HG02642 (cell line): ENCODE results near the gene TMPRSS13.

Source experiments
- ATAC-seq: cut with Tn5 transposase; IDR thresholded peaks from one replicate; pipeline ENCODE4 v1.9.1; 2021; ENCODE audit warnings: mild to moderate bottlenecking; ENCODE audit not compliant: unreplicated experiment, poor library complexity

The TMPRSS13 gene

DNA sequence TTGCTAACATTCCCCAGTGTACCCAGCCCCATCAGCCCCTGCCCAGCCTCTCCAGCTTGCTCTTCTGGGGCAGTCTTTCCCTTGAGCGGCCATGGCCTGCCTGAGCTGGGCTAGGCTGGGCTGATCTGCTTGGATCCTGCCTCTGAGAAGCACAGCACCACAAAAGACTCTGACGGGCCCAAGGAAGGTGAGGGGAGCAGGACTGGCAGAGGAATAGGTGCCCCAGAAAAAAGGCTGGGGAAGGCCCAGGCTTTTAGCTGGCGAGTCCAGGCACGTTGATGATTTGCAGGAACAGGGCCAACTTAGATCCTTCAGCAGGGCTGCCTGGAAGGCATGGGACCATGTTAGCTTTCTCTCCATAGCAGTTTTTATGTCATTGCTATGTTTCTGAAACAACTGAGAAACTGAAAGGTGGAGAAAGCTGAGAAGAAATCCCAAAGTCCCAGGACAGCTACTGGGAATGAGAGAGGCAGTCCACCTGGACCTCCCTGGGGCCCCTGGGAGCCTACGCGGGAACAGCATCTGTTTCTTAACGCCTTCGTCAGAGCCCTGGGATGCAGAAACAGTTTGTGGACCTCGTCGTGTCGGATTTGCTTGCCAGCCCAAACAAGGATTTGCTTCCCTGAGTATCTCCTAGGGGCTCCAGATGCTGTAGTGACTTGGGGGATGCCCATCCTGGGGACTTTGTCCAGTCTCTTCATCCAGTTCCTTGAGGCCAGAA lies 28.3 kb downstream of the TMPRSS13 start:
- ATAC-seq, result no peak

DNA sequence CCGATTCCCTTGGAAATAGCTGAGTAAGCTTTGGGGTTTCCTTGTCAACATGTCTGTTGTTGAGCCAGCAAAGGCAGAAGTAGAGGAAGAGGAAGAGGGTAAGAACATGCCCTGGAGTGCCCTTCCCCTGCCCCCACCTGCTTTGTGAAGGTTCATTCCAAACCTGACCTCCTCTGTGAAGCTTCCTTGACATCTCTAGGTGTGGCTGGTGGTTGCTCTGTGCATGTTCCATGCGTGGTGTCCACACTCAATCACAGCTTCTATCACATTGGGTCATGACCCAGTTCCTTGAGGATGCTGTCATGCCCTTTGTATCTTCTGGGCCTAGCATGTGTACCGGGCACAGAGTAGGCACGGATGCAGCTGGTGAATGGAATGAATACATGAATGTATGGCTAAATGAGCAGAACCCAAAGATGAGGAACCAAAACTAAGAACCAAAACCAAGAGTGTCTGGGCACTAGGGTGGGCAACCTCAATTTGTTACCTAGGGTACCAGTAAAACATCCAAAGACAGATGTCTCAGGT lies 29.0 kb downstream of the TMPRSS13 start:
- ATAC-seq, result no peak

DNA sequence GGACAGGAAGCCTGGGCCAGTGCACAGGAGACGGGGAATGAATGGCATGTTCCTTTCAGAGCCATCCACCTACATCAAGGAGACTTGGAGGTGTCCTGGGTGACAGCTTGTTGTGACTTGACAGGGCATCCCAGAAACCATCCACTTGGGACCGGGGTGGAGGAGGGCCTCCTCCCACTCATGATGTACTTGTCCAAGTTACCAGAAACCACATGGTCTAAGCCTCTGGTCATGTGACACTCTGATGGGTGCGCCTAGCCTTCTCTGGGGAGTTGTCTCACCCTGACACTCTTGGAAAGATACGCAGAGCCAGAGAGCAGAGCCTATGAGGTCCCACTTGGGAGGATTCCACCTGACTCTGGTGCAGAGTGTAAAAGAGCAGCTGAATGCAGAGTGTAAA lies 31.1 kb downstream of the TMPRSS13 start:
- no peak for ATAC-seq

DNA sequence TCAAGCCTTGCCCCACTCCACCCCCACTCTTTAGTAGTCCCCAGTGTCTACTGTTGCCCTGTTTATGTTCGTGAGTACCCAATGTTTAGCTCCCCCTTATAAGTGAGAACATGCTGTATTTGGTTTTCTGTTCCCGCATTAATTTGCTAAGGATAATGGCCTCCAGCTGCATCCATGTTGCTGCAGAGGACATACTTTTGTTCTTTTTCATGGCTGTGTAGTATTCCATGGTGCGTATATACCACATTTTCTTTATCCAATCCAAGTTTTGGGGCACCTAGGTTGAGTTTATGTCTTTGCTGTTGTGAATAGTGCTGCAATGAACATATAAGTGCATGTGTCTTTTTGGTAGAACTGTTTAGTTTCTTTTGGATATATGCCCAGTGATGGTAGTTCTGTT lies 36.6 kb downstream of the TMPRSS13 start:
- ATAC-seq, result no peak

DNA sequence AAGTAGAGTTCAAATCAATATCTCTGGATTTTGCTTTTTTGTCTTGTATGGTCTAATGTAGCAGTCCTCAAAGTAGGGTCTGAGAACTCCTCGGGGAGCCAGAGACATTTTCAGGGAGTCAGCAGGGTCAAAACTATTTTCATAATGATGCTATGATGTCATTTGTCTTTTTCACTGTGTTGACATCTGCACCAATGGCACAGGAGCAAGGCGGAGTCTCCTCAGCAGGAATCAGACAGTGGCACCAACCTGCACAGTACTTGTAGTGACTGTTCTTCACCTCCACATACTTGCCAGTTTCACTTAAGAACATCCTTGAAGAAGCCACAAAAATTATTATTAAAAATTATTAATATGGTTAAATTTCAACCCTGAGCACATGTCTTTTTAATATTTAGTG lies 37.8 kb downstream of the TMPRSS13 start:
- ATAC-seq, result no peak

DNA sequence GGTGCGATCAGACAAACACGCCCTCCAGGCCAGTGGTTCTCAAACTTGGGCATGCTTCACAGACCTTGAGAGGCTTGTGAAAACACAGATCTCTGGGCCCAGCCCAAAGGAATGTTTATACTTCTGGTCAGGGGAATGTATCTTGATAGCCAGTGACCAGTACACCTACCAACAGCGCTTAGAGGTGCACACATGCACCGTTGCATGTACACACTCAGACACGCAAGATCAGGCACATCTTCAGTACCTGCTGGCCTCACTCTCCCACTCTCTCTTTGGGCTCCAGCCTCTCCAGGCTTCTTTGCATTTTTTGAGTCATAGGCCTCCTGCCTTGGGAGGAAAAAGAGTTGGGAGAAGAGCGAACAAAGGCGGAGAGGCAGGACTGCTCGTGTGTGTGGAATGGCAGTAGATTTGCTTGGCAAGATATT lies 41.0 kb downstream of the TMPRSS13 start:
- ATAC-seq, result no peak

DNA sequence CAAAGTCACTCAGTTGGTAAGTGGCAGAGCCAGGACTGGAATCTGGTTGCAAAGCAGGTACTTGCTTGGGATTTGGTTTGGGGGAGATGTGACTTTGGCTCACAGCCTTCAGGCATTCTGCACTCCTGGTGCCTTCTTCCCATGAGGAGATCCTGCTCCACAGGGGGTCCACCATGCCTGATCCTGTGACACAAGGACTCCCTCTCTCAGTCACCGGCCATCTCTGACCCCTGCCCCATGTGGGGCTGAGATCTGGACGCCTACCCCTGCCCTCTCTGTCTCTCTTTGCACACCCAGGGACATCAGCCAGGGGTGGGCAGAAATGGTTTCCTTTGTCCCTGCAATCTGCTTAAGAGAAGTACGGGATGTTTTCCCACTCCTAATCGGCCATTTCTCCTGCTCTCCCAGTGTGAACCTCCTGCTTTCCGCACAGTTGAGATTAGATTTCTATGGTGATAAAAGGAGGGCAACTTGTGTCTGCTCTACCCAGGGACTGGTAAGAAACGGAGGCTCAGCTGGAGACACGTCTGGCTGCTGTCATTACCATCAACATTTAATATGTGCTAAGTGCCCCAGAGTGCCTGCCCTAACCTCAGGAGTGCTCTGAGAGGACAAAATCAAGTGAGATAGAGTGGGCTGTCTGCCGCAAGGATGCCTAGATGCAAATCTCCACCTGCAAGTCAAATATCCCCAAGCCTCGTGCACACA lies 41.6 kb downstream of the TMPRSS13 start:
- ATAC-seq, result no peak

DNA sequence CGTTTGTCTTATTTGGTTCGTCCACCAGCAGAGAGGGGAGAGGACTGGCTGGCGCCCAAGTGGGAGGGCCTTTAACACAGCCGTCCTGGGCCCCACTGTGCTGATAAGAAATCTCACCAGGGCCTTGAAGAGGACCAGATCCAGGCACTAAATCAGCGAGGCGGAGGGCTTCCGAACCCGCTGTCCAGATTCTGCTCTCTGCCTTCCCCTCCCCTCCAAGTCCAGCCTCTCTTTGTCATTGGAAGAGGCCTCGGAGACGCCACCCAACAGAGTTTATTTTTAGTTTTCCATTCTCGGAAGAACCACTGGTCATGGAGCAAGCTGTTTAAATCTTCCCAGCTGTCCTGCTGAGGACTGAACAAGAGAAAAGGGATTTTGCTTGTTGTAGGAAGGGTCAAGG lies 43.4 kb downstream of the TMPRSS13 start:
- ATAC-seq, result no peak

DNA sequence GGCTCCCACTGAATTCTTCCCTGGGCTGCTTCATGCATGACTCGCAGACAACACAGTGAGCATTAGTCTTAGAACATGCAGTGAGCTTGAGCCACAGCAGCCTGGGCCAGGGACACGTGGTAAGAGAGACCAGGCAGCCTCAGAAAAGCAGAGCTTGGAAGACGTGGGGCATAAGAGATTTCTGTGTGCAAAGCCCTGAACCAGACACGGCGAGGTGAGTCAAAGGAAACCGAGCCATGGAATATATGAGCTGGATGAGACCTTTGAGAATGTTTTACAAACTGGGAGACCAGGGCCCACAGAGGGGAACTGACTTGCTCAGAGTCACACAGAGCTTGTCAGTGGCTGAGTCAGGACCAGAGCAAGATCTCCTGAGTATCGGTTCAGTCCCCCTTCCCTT lies 44.2 kb downstream of the TMPRSS13 start:
- ATAC-seq, result no peak

DNA sequence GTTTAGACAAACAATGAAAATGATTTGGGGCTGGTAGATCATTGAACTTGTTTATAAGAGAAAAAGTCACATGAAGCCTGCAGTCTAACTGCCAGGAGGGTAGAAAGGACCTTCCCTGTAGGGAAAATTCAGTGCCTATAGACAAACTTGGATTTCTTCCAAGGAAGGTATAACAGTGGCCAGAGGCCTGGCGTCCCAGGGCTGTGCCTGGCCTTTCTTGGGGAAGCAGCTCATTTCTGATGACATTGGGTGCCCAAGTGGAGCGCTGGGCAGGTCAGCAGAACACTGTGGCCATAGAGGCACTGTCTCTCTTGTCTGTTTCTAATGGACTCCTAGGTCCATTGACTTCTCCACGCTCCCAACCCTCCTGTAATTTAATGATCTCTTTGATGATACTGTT lies 46.1 kb downstream of the TMPRSS13 start:
- no peak for ATAC-seq

DNA sequence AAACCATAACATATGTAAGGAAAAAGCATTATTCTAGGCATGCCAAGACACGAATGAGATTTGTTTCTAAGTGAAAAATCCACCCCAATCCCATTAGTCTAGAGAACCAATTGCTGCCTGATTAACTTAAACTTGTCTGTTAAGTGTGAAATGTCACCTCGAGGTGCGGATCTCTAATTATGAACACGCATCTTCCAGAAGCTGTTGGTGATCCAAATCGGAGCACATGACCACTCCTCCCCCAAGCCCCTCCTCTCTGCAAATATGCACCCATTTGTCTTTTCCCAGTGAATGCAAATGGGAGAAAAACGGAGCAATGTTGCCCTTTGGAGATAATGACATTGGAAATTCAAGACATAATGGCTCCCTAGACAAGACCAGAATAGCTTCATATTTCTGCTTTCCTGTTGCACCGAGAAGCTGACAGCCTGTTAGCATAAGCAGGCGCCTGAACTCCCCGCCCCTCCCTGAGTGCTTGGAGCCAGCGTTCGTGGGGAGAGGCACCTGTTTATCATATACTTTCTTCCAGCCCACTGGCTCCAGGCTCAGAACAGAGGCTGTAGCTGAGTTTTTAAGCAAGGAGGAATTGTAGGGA lies 46.8 kb downstream of the TMPRSS13 start:
- ATAC-seq, result no peak

DNA sequence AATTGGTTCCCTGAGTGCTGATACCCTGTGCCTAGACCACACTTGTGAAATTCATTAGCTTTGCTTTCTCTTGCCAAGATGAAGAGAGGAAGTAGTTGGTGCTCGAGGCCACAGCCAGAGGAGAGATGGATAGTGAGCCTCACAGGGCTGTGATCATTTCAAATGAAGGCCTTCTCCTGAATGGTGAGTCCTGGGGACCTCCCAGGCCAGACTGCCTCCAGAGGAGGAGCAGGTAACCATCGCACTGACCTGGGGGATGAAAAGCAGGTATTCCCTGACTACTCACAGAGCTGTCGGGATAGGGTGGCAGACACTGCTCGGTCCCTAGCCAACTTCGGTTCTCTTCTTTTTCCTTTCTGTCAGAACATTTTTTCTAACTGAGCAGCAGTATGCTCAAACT lies 48.0 kb downstream of the TMPRSS13 start:
- no peak for ATAC-seq

DNA sequence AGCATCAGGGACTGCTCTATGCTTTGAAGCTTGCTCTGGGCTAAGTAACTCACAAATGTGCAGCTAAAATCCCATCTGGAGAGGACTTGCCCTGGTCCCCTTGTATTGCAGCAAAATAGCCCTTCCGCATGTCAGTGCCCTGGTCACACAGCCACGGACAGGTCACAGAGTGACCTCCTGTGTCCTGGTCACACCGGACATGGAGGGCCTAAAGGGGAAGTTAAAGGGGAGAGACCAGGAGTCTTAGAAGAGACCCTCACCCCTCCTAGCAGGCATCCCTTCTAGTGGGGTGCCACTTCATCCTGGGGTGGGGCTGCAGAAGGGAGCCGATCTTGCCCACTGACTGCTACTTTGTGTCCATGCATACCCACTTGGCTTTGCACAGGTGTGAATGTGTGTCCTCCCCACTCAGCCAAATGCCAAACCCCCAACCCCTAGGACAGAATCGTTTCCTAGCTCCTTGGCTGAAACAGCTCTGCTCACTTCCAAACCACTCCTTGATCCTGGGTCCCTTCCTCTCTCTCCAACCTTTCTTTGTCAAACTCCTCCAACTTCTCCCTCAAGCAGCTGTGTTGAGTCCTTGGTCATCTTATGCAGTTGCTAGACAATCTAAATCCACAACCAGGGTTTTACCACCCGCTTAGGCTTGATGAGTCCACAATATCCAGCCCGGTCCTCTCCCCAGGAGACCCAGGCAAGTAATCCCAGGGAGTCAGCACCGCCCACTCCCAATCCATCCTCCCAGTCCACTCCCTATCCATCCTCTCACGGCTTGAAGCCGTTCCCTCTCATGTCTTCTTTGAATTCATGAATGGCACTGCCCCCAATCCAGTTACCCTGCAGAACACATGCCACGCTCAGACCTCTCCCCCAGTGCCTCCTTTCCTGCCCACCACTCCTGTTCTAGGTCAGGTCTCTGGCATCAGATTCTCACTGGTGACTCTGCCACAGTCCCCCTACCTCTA lies 49.4 kb downstream of the TMPRSS13 start:
- ATAC-seq, result no peak

DNA sequence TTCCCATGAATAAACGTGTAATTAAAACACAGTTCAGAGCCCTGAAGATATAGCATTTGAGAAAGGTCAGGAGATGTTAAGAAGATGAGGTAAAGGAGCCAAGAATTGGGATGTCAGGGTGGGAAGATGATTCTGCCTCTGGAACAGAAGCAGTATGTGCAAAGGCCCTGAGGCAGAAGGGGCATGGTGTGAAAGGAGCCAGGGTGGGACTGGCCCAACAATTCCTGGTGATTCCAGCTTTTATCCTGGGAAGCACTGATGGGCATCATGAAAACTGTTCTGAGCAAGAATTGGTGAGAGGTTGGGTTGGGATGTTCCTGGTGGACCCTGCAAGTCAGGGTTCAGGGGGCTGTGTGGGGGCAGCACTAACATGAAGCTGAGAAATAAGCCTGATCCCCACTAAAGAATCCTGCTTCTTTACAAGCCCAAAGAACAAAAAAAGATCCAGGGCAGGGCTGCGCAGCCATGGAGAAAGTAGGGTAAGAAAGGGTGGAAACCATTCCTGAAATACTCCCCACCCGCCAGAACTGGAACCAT lies 50.2 kb downstream of the TMPRSS13 start:
- no peak for ATAC-seq

DNA sequence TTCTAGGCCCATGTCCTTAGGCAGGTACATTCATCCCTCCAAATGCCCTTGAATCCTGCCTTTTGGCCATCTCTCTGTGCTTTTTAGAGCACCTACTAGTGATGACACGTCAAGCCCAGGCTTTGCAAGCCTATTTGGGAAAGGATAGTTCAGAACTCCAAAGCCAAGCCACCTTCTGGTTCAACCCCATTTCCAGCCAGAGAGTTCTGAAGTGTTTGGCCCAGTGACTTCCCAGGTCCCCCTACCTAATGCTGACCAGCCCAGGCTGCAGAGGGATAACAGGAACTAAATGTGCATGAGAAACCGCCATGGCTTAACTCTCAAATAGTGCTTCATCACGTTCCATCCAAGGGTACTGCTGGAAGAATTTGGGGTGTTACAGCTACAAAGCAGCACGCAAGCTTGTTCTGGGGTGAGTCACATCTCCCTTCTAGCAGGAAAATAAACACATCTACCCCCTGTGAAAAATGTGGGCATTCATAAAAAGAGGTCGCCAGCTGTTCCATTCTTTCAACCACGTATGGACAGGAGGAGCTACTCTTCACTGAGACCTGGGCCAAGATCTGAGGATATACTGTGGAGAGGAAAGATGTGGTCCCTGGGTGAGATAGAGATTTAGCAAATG lies 50.8 kb downstream of the TMPRSS13 start:
- no peak for ATAC-seq

DNA sequence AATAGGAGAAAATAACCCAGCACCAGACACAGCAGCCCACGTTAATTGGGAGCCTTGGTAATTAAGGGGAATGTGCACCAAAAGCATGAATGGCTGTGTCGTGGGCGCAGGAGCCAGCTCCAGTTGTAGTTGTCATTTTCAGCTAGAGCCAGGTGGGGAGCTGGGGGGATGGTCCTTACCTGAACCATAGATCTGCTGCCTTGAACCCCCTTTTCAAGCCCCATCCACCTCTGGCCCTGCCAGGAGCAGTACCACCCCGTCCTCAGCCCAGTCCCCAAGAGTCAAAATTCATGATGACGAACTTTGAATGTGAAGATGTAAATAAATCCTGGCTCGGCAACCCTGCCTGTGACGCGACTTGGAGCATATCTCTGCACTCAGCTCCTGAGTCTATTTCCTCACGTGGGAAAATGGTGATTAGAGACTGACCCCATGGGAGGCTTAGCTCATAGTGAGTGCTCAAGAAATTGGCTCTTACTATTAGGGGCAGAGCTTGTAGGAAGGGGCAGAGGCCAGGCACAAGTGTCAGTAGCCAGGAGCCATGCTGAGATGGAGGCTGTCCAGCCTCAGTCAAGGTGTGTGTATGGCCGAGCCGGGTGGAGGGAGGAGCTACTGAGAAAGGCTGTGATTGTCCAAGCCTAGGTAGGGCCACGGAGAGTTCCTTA lies 52.0 kb downstream of the TMPRSS13 start:
- no peak for ATAC-seq

DNA sequence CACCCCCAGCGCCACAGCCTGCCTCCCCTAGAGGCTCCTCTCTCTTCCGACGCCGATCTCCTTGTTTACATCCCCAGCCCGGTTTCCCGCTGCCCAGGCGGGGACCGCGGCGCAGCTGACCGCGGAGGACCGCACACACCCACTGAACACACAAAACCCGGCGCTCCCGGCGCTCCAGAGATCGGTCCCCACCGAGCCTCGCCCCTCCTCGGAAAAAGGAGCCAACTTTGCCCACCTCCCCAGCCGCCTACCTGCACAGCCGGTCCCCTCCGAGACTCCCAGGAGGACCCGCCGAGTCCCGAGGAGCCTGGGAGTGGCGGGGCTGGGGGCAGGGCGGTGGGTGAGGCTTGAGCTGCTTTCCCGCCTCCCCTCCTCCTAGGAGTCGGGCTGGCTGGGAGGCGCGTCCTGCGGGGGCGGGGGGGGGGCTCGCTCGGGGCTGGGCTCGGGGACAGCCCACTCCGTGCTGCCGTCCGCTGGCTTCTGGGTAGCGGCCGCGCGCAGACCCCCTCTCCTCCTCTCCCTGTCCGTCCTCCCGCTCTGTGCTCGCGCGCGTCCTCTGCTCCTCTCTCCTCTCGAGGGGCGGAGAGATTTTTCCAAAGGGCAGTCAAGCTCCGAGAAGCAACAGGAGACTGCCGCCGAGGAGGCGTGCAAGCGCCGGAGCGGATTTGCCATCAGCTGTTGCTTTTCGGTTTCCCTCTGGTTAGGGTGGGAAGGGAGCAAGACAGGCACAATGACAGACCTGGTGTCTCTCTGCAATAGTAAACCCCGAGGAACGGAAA lies 52.7 kb downstream of the TMPRSS13 start, which contains the start of gene FXYD6:
Gene FXYD6, minus strand, starts transcription at position 318 of the 779 bp plus-strand sequence. CDS start 33,882 bp downstream, outside the sequence.
- ATAC-seq, result no peak

DNA sequence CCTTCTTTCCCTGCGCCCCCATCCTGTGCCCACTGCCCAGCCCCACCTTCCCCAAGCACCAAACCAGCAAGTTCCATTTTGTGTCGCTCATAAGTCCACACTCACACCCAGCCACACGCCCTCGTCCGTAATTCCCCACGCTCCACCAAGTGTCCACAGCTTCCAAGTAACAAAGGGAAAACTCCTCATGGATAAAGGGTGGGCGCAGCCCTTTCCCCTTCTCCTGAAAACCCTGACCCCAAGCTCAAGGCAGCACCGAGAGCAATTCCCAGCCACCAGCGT lies 53.2 kb downstream of the TMPRSS13 start:
- ATAC-seq, result no peak
